GOT3 (cell line): ENCODE results near the gene ATRX.
"Not testable (repeated sequence)": the region's sequence is repeated elsewhere in the genome, so short reads cannot be mapped to it uniquely, and the experiment has no call there.

Experiments
- DNase-seq: peaks from one replicate; lab custom pipeline; 2025; ENCODE audit warnings: mixed read lengths; lab: John Stamatoyannopoulos, UW

ATRX gene, protein sequence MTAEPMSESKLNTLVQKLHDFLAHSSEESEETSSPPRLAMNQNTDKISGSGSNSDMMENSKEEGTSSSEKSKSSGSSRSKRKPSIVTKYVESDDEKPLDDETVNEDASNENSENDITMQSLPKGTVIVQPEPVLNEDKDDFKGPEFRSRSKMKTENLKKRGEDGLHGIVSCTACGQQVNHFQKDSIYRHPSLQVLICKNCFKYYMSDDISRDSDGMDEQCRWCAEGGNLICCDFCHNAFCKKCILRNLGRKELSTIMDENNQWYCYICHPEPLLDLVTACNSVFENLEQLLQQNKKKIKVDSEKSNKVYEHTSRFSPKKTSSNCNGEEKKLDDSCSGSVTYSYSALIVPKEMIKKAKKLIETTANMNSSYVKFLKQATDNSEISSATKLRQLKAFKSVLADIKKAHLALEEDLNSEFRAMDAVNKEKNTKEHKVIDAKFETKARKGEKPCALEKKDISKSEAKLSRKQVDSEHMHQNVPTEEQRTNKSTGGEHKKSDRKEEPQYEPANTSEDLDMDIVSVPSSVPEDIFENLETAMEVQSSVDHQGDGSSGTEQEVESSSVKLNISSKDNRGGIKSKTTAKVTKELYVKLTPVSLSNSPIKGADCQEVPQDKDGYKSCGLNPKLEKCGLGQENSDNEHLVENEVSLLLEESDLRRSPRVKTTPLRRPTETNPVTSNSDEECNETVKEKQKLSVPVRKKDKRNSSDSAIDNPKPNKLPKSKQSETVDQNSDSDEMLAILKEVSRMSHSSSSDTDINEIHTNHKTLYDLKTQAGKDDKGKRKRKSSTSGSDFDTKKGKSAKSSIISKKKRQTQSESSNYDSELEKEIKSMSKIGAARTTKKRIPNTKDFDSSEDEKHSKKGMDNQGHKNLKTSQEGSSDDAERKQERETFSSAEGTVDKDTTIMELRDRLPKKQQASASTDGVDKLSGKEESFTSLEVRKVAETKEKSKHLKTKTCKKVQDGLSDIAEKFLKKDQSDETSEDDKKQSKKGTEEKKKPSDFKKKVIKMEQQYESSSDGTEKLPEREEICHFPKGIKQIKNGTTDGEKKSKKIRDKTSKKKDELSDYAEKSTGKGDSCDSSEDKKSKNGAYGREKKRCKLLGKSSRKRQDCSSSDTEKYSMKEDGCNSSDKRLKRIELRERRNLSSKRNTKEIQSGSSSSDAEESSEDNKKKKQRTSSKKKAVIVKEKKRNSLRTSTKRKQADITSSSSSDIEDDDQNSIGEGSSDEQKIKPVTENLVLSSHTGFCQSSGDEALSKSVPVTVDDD (N-terminal part only)

DNA sequence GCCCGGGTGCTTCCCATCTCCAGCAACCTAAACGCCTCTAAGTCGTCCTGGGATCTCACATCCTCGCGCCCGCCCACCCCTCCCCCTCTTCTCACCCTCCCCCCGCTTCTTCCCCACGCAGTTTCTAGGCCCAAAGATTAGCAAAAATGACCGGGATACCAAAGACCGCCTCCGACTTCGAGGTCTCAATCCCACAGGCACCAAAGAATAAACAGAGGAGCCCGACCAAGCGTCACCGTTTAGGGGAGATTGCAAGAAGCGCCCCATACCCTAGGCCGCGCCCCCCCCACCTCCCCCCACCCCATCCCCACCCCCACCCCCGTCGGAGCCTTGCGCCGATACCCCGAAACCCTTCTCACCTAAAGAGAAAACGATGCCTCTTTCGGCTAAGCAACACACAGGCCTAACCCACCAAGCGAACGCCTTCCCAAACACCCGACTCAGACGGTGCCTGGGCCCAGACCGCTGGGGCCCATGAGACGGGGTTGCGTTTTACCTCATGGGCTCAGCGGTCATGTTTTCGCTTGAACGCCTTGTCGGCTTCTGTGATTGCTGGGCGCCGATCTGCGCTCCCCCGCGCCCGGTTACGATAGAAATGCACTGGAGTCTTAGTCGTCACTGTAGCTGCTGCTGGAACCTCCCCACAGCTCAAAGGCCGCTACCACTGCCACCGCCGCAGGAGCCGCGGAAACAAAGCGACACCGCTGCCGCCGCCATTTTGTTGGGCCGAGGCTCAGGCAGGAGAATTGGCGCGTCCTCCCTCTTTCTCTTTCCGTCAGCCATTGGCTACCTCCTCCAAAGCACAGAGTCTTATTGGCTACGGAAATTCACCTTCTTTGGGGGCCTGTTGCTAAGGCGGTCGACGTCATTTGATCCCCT lies at the start of gene ATRX:
Gene ATRX, minus strand, starts transcription at position 731 of the 879 bp plus-strand sequence. Its CDS starts 215 bp downstream, at position 516.
- DNase-seq = no peak

DNA sequence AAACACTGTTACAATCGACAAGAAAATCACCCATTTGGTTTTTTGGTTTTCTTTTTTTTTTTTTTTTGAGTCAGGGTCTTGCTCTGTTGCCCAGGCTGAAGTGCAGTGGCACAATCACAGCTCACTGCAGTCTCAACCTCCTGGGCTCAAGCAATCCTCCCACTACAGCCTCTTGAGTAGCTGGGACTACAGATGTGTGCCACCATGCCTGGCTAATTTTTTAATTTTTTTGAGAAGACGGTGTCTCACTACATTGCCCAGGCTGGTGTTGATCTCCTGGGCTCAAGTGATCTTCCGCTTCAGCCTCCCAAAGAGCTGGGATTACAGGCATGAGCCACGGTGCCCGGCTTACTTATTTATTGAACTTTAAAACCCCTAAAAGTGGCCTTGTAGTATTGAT lies 45.5 kb upstream of the ATRX start:
- DNase-seq = not testable (repeated sequence)

DNA sequence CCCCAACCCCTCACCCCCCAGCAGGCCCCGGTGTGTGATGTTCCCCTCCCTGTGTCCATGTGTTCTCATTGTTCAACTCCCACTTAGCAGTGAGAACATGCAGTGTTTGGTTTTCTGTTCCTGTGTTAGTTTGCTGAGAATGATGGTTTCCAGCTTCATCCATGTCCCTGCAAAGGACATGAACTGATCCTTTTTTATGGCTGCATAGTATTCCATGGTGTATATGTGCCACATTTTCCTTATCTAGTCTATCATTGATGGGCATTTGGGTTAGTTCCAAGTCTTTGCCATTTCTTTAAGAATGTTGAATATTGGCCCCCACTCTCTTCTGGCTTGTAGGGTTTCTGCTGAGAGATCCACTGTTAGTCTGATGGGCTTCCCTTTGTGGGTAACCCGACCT lies 36.0 kb upstream of the ATRX start:
- DNase-seq = not testable (repeated sequence)

DNA sequence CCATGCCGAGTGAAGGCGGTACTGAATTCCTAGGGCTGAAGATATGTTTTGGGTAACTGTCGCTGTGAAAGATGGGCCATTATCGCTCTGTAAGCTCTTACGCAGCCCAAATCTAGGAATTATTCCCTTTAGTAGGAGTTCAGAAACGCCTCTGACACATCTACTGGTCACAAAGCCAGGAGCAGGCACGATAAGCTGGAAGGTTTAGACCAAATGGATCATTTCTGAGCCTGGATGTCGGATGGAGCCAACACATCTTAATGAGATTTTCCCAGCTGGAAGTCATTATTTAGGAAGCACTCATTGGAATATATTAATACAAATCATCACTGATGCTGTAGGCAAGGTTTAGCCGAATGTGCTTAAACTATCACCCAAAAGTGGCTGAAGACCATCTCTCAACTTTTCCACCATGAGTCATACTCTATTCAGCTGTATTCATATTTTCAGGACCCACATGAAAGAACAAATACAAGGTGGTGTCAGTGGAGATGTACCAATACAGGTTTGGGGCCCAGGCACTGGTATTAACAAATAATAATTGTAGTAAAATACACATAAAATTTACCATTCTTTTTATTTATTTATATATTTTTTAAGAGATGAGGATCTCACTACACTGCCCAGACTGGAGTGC lies 34.2 kb upstream of the ATRX start:
- DNase-seq = no peak

DNA sequence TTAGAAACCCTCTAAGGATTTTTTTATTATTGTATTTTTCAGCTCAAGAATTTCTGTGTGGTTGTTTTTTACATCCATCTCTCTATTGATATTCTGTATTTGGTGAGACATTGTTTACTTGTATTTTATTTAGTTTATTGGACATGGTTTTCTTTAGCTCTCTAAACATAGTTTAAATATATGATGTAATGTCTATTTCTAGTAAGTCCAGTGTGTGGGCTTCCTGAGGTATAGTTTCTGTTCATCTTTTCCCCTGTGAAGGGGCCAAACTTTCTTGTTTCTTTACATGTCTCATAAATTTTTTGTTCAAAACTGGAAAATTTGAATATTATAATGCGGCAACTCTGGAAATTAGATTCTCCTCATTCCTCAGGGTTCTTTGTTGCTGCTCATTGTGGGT lies 28.2 kb upstream of the ATRX start:
- no peak for DNase-seq

DNA sequence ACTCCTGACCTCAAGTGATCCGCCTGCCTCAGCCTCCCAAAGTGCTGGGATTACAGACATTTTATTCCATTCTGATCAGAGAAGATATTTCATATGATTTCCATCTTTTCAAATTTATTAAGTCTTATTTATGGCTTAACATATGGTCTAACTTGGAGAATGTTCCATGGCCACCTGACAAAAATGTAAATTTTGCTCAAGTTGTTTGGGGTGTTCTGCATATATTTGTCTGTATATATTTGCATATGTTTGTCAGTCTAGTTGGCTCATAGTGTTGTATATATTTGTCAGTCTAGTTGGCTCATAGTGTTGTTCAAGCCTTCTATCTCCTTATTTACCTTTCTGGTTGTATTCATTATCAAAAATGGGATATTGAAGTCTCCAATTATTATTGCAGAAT lies 16.2 kb upstream of the ATRX start:
- no peak for DNase-seq

DNA sequence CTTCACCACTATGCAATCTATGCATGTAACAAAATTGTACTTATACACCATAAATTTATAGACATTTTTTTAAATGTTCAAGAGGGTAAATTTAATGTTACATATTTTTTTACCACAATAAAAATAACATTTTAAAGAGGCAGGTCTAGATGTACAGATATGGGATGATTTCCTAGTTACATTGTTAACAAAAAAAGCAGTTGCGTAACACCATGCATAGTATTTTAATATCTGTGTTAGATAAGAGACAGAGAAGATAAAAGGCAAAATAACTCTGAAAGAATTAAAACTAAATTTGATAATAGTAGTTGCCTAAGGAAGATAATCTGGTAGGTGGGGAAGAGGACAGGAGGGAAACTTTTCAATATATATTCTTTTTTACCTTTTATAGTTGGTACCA lies 9.1 kb upstream of the ATRX start:
- DNase-seq = no peak

DNA sequence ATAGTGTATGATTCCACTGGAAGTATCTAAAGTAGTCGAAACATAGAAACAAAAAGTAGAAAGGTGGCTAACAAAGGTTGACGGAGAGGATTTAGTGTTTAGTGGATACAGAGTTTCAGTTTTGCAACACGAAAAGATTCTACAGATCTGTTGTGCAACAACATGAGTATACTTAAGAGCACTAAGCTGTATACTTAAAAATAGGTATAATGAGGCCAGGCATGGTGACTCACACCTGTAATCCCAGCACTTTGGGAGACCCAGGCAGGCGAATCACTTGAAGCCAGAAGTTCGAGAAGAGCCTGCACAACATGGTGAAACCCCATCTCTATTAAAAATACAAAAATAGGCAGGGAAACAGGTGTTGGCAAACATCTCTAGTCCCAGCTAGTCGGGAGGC lies 7.9 kb upstream of the ATRX start:
- no peak for DNase-seq

DNA sequence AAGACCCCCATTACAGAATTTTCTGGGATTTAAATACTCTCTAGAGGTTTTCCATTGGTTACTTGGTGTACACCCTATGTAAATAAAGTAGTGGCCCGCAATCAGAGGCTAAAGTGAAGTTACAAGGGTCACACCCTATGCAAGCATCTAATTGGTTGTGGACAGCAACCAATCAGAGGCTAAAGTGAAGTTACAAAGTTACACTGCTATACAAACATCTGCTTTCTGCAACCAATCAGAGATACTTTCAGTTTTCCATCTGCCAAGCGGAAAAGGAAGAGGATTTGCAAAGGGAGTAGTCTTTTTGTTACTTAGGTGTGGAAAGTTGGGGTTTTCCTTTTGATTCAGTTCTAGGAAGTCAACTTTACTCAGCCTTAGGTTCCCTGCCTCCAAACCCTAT lies 2.0 kb upstream of the ATRX start:
- DNase-seq = no peak

DNA sequence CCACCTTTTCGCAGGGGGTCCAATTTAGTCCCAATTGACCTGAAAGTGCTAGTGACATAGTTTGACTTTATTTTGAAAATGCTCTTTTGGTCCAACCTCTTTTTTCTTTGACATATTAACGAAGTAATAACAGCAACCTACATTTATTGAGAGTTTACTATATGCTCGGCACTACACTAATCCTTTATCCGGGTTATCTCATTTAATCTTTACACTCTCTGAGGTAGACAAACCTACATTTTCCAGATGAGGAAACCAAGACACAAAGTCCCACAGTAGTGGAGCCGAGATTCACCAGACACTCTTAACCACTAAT lies 307 bp upstream of the ATRX start:
- no peak for DNase-seq

DNA sequence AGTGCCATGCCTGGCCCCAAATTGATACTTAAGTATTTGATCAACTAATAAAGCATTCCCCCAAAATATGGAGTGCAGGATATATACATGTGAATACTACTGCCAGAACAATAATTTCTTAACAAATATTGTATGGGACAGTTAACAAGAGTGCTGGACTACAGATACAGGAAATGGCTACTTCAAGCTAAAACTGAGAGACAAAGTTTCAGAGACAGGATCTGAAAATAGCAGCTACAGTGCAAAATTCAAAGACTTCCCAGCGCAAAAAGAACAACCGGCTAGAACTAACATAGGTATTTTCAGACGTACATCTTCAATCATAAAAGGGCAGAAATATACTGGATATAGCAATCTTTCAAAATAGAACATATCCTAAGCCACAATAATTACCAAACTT lies 6.3 kb downstream of the ATRX start:
- DNase-seq = no peak

DNA sequence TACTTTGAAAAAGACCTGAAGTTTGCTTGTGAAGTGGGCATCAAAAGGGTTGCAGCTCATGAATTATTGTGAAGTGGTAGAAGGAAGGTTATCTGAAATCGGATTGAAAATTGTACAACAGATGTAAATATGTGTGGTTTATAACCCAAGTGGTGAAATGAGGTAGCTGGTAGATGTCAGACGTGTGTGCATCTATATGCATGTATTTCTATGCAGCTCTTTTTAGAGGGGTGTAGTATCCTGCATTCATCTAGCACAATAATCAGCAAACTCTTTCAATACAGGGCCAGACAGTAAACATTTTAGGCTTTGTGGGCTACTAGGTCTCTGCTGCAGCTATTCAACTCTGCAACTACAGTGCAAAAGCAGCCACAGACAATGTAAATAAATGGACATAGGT lies 9.4 kb downstream of the ATRX start:
- DNase-seq = no peak

DNA sequence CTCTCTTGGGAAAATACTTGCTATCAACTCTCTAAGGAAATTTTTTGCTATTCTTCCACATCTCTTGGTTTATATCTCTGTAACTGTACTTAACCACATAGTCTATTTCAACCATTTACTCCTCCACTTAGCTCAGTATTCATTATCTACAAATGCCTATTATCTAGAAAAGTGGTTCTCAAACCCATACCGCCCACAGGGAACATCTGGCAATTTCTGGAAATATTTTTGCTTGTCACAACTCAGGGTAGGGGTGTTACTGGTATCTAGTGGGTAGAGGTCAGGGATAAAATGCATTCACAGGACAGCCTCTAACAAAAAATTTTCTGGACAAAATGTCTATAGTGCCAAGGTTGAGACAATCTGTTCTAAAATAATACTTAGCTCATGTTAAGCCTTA lies 14.4 kb downstream of the ATRX start:
- DNase-seq = no peak

DNA sequence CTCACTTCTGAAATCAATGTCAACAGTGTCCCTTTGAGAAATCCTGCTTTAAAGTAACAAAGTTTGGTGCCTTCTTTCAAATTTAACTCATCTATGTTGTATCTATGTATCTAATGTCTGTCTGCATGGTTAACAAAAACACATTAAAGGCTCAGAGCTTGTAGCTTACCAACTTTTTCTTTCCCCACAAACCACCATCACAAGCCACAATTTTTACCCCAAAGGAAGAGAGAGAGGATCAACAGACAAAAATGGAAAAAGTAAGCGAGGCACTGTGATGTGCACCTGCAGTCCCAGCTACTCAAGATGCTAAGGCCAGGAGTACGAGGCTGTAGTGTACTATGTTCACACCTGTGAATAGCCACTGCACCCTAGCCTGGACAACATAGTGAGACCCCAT lies 17.2 kb downstream of the ATRX start:
- no peak for DNase-seq

DNA sequence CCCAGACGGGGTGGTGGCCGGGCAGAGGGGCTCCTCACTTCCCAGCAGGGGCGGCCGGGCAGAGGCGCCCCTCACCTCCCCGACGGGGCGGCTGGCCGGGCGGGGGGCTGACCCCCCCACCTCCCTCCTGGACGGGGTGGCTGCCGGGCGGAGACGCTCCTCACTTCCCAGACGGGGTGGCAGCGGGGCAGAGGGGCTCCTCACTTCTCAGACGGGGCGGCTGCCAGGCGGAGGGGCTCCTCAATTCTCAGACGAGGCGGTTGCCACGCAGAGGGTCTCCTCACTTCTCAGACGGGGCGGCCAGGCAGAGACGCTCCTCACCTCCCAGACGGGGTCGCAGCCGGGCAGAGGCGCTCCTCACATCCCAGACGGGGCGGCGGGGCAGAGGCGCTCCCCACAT lies 19.8 kb downstream of the ATRX start:
- not testable (repeated sequence) for DNase-seq

DNA sequence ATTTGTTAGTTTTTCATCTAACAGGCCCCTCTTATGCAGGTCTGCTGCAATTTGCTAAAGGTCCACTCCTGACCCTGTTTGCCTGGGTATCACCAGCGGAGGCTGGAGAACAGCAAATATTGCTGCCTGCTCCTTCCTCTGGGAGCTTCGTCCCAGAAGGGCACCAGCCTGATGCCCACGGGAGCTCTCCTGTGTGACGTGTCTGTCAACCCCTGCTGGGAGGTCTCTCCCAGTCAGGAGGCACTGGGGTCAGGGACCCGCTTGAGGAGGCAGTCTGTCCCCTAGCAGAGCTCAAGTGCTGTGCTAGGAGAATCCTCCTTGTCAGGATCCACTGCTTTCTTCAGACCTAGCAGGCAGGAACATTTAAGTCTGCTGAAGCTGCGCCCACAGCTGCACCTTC lies 30.5 kb downstream of the ATRX start:
- no peak for DNase-seq

DNA sequence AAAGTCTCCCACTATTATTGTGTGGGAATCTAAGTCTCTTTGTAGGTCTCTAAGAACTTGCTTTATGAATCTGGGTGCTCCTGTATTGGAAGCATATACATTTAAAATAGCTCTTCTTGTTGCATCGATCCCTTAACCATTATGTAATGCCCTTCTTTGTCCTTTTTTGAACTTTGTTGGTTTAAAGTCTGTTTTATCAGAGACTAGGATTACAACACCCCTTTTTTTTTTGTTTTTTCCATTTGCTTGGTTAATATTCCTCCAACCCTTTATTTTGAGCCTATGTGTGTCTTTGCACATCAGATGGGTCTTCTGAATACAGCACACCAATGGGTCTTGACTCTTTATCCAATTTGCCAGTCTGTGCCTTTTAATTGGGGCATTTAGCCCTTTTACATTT lies 32.1 kb downstream of the ATRX start:
- DNase-seq = not testable (repeated sequence)

DNA sequence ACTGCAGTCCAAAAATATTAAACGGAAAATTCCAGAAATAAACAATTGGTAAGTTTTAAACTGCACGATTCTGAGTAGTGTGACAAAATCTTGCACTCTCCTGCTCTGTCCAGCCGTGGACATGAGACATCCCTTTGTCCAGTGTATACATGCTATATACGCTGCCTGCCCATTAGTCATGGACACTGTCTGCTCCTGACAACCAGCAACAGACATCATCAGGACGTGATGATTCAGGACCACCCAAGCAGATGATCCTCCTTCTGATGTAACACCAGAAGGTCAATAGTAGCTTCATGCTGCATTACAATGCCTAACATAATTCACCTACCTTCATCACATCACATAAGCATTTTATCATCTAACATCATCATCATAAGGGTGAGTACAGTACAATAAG lies 36.3 kb downstream of the ATRX start:
- no peak for DNase-seq

DNA sequence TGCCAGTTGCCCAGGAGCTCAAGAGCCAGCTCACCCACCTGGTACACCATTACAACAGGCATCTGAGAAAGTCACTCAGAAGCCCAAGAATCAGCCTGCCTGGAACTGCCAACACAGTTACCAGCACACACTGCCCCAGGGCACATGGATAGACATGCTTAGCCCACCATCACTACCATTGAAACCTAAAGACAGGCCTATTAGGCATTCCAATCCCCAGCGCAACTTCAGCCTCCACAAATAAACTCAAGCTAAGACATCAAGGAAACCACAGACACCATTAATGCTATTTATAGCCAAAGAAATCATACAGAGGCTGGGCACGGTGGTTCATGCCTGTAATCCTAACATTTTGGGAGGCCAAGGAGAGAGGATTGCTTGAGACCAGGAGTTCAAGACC lies 42.3 kb downstream of the ATRX start:
- no peak for DNase-seq

DNA sequence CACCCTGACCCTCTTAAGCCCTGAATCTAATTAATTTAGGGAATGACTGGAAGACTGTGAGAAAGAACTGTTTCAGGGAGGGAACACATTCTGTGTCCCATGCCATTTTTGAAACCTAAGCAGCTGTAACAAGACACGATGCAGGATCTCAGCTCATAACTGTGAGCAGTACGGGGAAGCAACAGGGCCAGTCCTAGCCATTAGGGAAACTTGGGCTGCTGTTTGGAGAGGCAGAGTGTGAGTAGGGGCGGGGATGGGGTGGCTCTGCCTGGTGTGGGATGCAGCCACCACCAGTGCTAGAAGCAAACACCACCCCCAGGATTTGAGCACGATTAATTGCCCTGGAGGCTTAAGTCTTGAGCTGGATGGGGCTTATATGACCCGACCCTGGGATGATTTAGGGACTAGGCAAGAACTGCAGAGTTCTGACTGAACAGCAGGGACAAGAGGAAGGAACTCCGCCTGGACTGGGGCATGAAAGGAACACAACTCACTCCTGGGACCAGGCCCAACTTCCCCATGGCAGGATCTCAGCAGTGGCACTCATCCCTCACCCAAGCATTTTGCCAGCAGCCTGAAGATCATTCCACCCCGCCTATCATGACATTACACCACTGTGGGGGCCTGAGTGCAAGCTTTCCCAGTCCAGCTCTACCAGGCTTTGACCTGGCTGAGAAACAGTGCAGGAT lies 43.1 kb downstream of the ATRX start:
- no peak for DNase-seq
